ENCODE measurements around the gene OR52B6. TPM values are rescaled to one million over a fixed set of nuclear protein-coding genes. Genes with fewer than 3 reads are reported as not detected.

The OR52B6 gene
- total RNA-seq = not detected in 2 replicates

GRCh38 chr11:5580577-5580976, at the start of gene OR52B6:
Gene OR52B6, plus strand, starts transcription at chr11:5580877. Its CDS starts 0 bp downstream, at chr11:5580877.

GRCh38 chr11:5548440-5548839, 32.2 kb upstream of the OR52B6 start, which contains the start of gene OR52H1:
Gene OR52H1, minus strand, starts transcription at chr11:5548540. Its CDS starts 3,035 bp downstream, at chr11:5545505.

GRCh38 chr11:5596607-5597201, 16.0 kb downstream of the OR52B6 start, which contains the start of gene TRIM6:
Gene TRIM6, plus strand, starts transcription at chr11:5596637. Its CDS starts 261 bp downstream, at chr11:5596898.

GRCh38 chr11:5624489-5625279, 44.0 kb downstream of the OR52B6 start, which contains the start of gene TRIM34:
Gene TRIM34, plus strand, starts transcription at chr11:5625001. Its CDS starts 7,331 bp downstream, at chr11:5632332.

Other genes starting within 250 kb of the OR52B6 start
- not detected in 2 replicates for gene OR51B5, start 237.4 kb upstream of the OR52B6 start, total RNA-seq
- gene OR51B6, start 229.4 kb upstream of the OR52B6 start, total RNA-seq = not detected in 2 replicates
- not detected in 2 replicates for gene OR51M1, start 197.1 kb upstream of the OR52B6 start, total RNA-seq
- gene OR51Q1, start 158.8 kb upstream of the OR52B6 start, total RNA-seq = not detected in 2 replicates
- not detected in 2 replicates for gene OR51I1, start 139.4 kb upstream of the OR52B6 start, total RNA-seq
- not detected in 2 replicates for gene OR51I2, start 131.6 kb upstream of the OR52B6 start, total RNA-seq
- gene OR52D1, start 92.2 kb upstream of the OR52B6 start, total RNA-seq = not detected in 2 replicates
- gene UBQLN3, start 70.9 kb upstream of the OR52B6 start, total RNA-seq = not detected in 2 replicates
- gene UBQLNL, start 64.2 kb upstream of the OR52B6 start, total RNA-seq = not detected in 2 replicates
- not detected in 2 replicates for gene OR52H1, start 32.3 kb upstream of the OR52B6 start, total RNA-seq
- 2.7 and 2.8 TPM in 2 replicates for gene TRIM6, start 15.8 kb downstream of the OR52B6 start, total RNA-seq
- 4.9 and 6.5 TPM in 2 replicates for gene TRIM34, start 44.1 kb downstream of the OR52B6 start, total RNA-seq
- gene TRIM5, start 104.2 kb downstream of the OR52B6 start, total RNA-seq = 27.4 and 31.2 TPM in 2 replicates
- 18.9 and 41.5 TPM in 2 replicates for gene TRIM22, start 108.9 kb downstream of the OR52B6 start, total RNA-seq
- gene OR56B1, start 155.6 kb downstream of the OR52B6 start, total RNA-seq = not detected in 2 replicates
- gene OR52N4, start 173.4 kb downstream of the OR52B6 start, total RNA-seq = not detected in 2 replicates
- gene OR52N5, start 202.5 kb downstream of the OR52B6 start, total RNA-seq = not detected in 2 replicates
- gene OR52N1, start 210.4 kb downstream of the OR52B6 start, total RNA-seq = not detected in 2 replicates
- not detected in 2 replicates for gene OR52N2, start 228.0 kb downstream of the OR52B6 start, total RNA-seq